ENCODE measurements around the gene TPST2.

- TF ChIP-seq POLR2AphosphoS5 (IDR thresholded peaks at IDR 0.05; ENCODE audit: borderline replicate concordance, low read depth, low read length) (peak; percentile 31; the same call in 1 of the 2 replicates), EZH2 (IDR thresholded peaks at IDR 0.05) (no peak), FOXP2 (optimal IDR thresholded peaks at IDR 0.05; ENCODE audit: control extremely low read depth, extremely low read length, insufficient read depth) (no peak)
Observed at GRCh38 chr22:26492220-26492619, 97.7 kb downstream of the TPST2 start.
